Retina (tissue), 1 donor: ENCODE data around the gene SEMA5A.
A peak's percentile ranks its signal among the peaks of the same experiment; 100 is the strongest.

ENCODE experiments used
- DNase-seq: peaks from one replicate; pipeline ENCODE4 v3.0.0-alpha.2; 2016

Gene SEMA5A

GRCh38 chr5:9468060-9468388, 77.9 kb downstream of the SEMA5A start:
- no peak for DNase-seq

- DNase-seq, result no peak
Observed at GRCh38 chr5:9467199-9468059, 78.4 kb downstream of the SEMA5A start.

- no peak for DNase-seq
Observed at GRCh38 chr5:9466697-9467096, 79.2 kb downstream of the SEMA5A start.

- no peak for DNase-seq
Observed at GRCh38 chr5:9464478-9464877, 81.4 kb downstream of the SEMA5A start.

GRCh38 chr5:9462109-9462508, 83.8 kb downstream of the SEMA5A start:
- DNase-seq, result no peak

GRCh38 chr5:9460885-9461645, 84.8 kb downstream of the SEMA5A start:
- DNase-seq, result no peak

- no peak for DNase-seq
Observed at GRCh38 chr5:9456435-9457042, 89.3 kb downstream of the SEMA5A start.

GRCh38 chr5:9455826-9456434, 89.9 kb downstream of the SEMA5A start:
- DNase-seq, result no peak

GRCh38 chr5:9454491-9454890, 91.4 kb downstream of the SEMA5A start:
- DNase-seq, result no peak

GRCh38 chr5:9454012-9454481, 91.8 kb downstream of the SEMA5A start:
- no peak for DNase-seq

- no peak for DNase-seq
Observed at GRCh38 chr5:9453480-9454011, 92.3 kb downstream of the SEMA5A start.

GRCh38 chr5:9452181-9452580, 93.7 kb downstream of the SEMA5A start:
- DNase-seq, result no peak

- DNase-seq, result no peak
Observed at GRCh38 chr5:9451037-9451436, 94.8 kb downstream of the SEMA5A start.

- DNase-seq, result no peak
Observed at GRCh38 chr5:9447691-9448090, 98.2 kb downstream of the SEMA5A start.

- no peak for DNase-seq
Observed at GRCh38 chr5:9445826-9446388, 100.0 kb downstream of the SEMA5A start.

- no peak for DNase-seq
Observed at GRCh38 chr5:9444346-9444745, 101.5 kb downstream of the SEMA5A start.

GRCh38 chr5:9441610-9442009, 104.3 kb downstream of the SEMA5A start:
- no peak for DNase-seq

- no peak for DNase-seq
Observed at GRCh38 chr5:9440517-9440916, 105.4 kb downstream of the SEMA5A start.

GRCh38 chr5:9439531-9440292, 106.2 kb downstream of the SEMA5A start:
- peak; percentile 34 for DNase-seq

- DNase-seq, result no peak
Observed at GRCh38 chr5:9438596-9439354, 107.1 kb downstream of the SEMA5A start.

GRCh38 chr5:9437741-9438240, 108.1 kb downstream of the SEMA5A start:
- no peak for DNase-seq
